GM20000 (cell line): ENCODE measurements around the gene PRELP.

Experiments used
- DNase-seq: peaks from one replicate; pipeline ENCODE4 v3.0.0; 2012; ENCODE audit warnings: low spot score
- TF ChIP-seq, protein P1 (sequence below): IDR thresholded peaks from 2 replicates; pipeline ENCODE4 v1.5.1; 2012; ENCODE audit warnings: mild to moderate bottlenecking, control low read depth; ENCODE audit errors: extremely low read depth, missing control alignments

PRELP gene

DNA sequence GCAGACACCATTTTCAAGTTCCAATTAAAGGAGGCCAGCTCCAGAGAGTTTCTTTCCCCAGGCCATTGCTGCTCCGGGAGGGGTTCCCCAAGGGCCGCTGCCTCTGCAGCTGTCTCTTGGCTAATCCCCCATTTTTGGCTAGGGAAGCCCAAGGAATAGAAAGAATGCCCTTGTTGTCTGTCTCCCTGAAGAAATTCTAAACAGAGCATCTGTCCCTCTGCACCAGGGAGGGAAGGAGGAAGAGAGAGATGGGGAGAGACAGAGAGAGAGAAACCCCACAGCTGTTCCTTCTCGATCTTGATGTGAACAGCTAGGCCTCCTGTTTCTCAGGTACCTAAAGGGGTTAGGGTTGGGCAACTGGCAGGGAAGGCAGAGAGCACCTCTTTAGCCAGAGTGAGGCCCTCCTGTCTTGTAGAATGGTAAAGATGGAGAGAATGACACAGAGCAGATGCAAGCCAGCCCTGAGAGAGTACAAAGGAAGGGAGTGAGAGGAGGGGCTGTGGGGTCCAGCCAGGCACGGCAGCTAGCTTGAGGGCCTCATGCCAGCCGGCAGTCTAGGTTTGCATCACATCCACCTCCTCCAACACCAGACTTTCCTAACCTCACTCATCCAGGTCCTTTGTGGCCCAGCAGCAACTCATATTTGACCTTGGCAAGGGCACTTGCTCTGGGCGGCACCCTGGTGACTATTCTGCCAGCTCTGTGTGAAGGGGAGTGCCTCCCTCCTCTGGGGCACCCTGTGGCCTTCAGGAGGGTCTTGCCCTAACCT lies 31.4 kb downstream of the PRELP start:
- TF ChIP-seq, protein P1, sequence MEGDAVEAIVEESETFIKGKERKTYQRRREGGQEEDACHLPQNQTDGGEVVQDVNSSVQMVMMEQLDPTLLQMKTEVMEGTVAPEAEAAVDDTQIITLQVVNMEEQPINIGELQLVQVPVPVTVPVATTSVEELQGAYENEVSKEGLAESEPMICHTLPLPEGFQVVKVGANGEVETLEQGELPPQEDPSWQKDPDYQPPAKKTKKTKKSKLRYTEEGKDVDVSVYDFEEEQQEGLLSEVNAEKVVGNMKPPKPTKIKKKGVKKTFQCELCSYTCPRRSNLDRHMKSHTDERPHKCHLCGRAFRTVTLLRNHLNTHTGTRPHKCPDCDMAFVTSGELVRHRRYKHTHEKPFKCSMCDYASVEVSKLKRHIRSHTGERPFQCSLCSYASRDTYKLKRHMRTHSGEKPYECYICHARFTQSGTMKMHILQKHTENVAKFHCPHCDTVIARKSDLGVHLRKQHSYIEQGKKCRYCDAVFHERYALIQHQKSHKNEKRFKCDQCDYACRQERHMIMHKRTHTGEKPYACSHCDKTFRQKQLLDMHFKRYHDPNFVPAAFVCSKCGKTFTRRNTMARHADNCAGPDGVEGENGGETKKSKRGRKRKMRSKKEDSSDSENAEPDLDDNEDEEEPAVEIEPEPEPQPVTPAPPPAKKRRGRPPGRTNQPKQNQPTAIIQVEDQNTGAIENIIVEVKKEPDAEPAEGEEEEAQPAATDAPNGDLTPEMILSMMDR: no peak
- no peak for DNase-seq

DNA sequence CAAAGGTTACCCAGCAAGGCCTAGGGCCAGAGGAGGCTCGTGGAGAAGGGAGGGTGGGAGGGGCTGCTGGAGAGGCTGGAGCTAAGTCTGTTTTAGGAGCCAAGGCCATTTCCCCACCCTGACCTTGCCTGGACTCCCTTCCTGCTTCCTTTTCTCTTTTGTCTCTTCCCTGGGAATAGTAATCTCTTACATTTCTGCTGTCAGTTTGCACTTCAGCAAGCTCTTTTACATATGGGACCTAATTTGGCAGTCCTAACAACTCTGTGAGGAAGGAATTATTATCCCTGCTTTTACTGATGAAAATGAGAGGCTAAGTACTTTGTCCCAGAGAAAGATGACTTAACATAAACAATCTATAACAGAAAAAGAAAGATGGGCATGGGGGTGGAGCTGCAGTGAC lies 32.2 kb downstream of the PRELP start:
- no peak for DNase-seq
- TF ChIP-seq, protein P1: no peak

DNA sequence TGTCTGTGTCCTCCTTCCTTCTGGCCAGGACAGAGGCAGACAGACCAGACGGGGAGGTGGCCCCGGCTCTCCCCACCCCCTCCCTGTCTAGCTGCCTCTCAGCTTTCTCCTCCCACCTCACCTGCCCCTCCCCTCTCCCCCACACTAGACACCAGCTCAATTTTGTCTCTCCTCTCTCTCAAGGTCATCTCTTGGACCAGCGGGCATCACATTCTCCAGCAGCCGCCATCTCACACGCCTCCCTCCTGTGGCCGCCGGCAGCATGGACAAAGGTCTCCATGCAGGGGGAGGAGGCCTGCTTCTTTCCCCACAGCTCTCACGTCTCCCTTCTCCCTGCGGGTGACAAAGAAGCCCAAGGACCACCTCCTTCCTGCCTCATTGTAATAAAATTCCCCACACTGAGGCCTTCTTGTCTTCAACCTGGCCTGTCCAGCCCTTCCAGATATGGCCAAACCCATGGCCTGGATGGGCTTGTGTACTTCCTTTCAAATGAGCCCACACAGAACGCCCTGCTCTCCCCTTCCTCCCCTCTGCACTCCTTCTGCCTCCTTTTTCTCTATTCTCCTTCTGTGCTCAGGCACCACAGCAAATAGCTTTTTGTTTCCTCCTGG lies 33.0 kb downstream of the PRELP start:
- TF ChIP-seq, protein P1: no peak
- no peak for DNase-seq

DNA sequence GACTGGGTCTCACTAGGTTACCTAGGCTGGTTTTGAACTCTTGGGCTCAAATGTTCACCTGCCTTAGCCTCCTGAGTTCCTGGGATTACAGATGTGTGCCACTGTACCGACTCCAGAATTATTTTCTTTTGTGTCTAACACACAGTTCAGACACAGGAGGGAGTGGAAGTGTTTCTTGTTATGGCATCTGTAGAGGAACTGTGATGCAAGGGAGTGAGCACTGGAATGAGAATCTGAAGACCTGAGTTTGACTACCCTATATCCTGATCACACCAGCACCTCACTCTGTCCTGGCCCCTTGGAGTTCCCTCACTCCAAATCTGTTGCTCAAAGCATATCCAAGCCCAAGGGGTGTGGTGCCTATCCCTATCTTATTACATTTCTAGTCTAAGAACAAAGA lies 33.5 kb downstream of the PRELP start:
- TF ChIP-seq, protein P1: no peak
- DNase-seq: no peak

DNA sequence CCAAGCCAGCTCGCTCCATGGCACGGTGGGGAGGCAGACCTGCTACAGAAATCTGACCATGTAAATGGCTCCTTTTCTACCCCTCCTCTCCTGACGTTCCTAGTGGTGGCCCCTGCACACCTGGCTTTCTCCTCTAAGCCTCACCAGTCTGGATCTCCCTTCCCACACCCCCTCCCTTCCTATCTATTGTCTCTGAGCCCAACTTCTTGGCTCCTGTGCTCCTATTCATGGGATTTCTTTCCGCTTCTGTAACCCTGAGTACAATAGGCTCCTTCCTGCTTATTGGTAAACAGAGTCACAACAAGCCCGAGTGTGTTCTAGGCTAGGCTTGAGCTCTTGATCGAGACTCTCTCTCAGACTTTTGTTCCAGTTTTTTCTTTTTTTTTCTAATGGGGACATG lies 35.9 kb downstream of the PRELP start:
- no peak for DNase-seq
- TF ChIP-seq, protein P1: no peak

DNA sequence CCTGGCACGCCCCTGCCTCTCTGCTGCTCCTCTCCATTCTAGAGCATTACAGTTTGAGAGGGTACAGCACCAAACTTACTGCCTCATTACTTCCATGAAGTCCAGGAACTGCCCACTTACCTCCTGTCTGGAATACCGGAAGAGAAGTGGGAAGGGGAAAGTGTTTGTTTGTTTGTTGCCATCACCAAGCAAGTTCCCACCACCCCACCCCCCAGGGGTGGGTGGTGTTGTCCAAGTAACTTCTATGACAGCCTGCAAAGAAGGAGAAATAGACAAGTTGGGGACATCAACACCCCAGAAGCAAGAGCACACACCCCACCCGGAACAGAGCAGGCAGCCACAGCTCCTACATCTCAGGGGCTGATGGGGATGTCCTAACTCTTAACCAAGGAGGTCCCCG lies 36.3 kb downstream of the PRELP start:
- DNase-seq: no peak
- TF ChIP-seq, protein P1: no peak

DNA sequence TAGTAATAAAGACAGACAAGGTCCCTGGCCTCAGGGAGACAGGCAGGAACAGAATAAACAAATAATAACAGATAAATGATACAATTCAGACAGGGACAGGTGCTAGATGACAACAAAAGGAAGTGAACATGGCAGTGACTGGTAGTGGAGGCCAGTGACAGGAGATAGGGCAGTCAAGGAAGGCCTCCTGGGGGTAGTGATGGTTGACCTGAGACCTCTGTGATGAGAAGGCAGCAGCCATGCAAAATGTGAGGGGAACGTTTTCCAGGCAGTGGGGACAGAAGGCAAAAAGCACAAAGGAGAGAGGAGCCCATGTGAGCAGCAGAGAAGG lies 36.9 kb downstream of the PRELP start:
- TF ChIP-seq, protein P1: no peak
- DNase-seq: no peak
